ENCODE results near the gene KDM8.
"Not testable (repeated sequence)": the region's sequence is repeated elsewhere in the genome, so short reads cannot be mapped to it uniquely, and the experiment has no call there.

KDM8 gene

GRCh38 chr16:27244363-27244755, 41.0 kb downstream of the KDM8 start:
- DNase-seq (ENCODE audit: low spot score) = no peak

GRCh38 chr16:27245276-27246172, 42.2 kb downstream of the KDM8 start:
- DNase-seq (ENCODE audit: low spot score) = no peak

- no peak for DNase-seq (ENCODE audit: low spot score)
Observed at GRCh38 chr16:27246439-27246838, 43.1 kb downstream of the KDM8 start.

GRCh38 chr16:27247076-27247475, 43.8 kb downstream of the KDM8 start:
- not testable (repeated sequence) for DNase-seq (ENCODE audit: low spot score)

GRCh38 chr16:27248036-27248435, 44.7 kb downstream of the KDM8 start:
- no peak for DNase-seq (ENCODE audit: low spot score)

- not testable (repeated sequence) for DNase-seq (ENCODE audit: low spot score)
Observed at GRCh38 chr16:27248886-27249285, 45.6 kb downstream of the KDM8 start.

GRCh38 chr16:27251541-27252205, 48.3 kb downstream of the KDM8 start:
- DNase-seq (ENCODE audit: low spot score) = no peak

GRCh38 chr16:27252206-27252585, 48.9 kb downstream of the KDM8 start:
- DNase-seq (ENCODE audit: low spot score) = no peak

GRCh38 chr16:27253526-27253930, 50.2 kb downstream of the KDM8 start:
- no peak for DNase-seq (ENCODE audit: low spot score)

- no peak for DNase-seq (ENCODE audit: low spot score)
Observed at GRCh38 chr16:27254262-27254811, 51.0 kb downstream of the KDM8 start.

GRCh38 chr16:27256861-27257260, 53.5 kb downstream of the KDM8 start:
- DNase-seq (ENCODE audit: low spot score) = no peak

- DNase-seq (ENCODE audit: low spot score) = no peak
Observed at GRCh38 chr16:27257271-27257670, 53.9 kb downstream of the KDM8 start.

- DNase-seq (ENCODE audit: low spot score) = no peak
Observed at GRCh38 chr16:27258241-27258734, 55.0 kb downstream of the KDM8 start.

GRCh38 chr16:27259710-27260109, 56.4 kb downstream of the KDM8 start:
- no peak for DNase-seq (ENCODE audit: low spot score)

- not testable (repeated sequence) for DNase-seq (ENCODE audit: low spot score)
Observed at GRCh38 chr16:27262904-27263423, 59.6 kb downstream of the KDM8 start.

- no peak for DNase-seq (ENCODE audit: low spot score)
Observed at GRCh38 chr16:27264151-27264550, 60.8 kb downstream of the KDM8 start.

GRCh38 chr16:27265982-27266381, 62.7 kb downstream of the KDM8 start:
- no peak for DNase-seq (ENCODE audit: low spot score)

- no peak for DNase-seq (ENCODE audit: low spot score)
Observed at GRCh38 chr16:27267037-27267677, 63.8 kb downstream of the KDM8 start.

GRCh38 chr16:27268376-27269299, 65.3 kb downstream of the KDM8 start, which contains the start of gene NSMCE1:
NSMCE1 (minus strand) TSS chr16:27268772; CDS start chr16:27257570, 11,202 bp downstream.
- peak; percentile 97 for DNase-seq (ENCODE audit: low spot score)

- DNase-seq (ENCODE audit: low spot score) = no peak
Observed at GRCh38 chr16:27269300-27270150, 66.2 kb downstream of the KDM8 start.
